Smooth muscle cell (in vitro differentiated cells): ENCODE measurements around the gene BABAM2. TPM values are rescaled to one million over a fixed set of nuclear protein-coding genes. Genes with fewer than 3 reads are reported as not detected.
"Not testable (repeated sequence)": the region's sequence is repeated elsewhere in the genome, so short reads cannot be mapped to it uniquely, and the experiment has no call there.

Source experiments
- DNase-seq: peaks from one replicate; lab custom pipeline; 2025; ENCODE audit not compliant: unreplicated experiment; lab: John Stamatoyannopoulos, UW
- H2AFZ ChIP-seq: fragments of 200-600 bp; sonication (generic); 2 replicates; pipeline ENCODE4 v1.6.0; 2016; ENCODE audit warnings: antibody characterized with exemption, low read depth, mild to moderate bottlenecking
- H3F3A ChIP-seq: fragments of 200-600 bp; sonication (generic); 2 replicates; pipeline ENCODE4 v1.6.0; 2017; ENCODE audit warnings: antibody characterized with exemption, low read depth
- H3K27ac ChIP-seq: fragments of 200-600 bp; sonication (generic); 2 replicates; pipeline ENCODE4 v1.5.1; 2016; ENCODE audit warnings: low read depth, mild to moderate bottlenecking
- H3K27me3 ChIP-seq: fragments of 200-600 bp; sonication (generic); 2 replicates; pipeline ENCODE4 v1.6.1; 2016; ENCODE audit warnings: low read depth, mild to moderate bottlenecking
- H3K36me3 ChIP-seq: fragments of 200-600 bp; sonication (generic); 2 replicates; pipeline ENCODE4 v1.5.1; 2016; ENCODE audit warnings: low read depth
- H3K4me1 ChIP-seq: fragments of 200-600 bp; sonication (generic); 2 replicates; pipeline ENCODE4 v1.5.1; 2016; ENCODE audit warnings: low read depth
- H3K4me2 ChIP-seq: fragments of 200-600 bp; sonication (generic); 2 replicates; pipeline ENCODE4 v1.6.0; 2016; ENCODE audit warnings: mild to moderate bottlenecking
- H3K4me3 ChIP-seq: fragments of 200-600 bp; sonication (generic); 2 replicates; pipeline ENCODE4 v1.5.1; 2016; ENCODE audit warnings: mild to moderate bottlenecking
- H3K79me2 ChIP-seq: fragments of 200-600 bp; sonication (generic); 2 replicates; pipeline ENCODE4 v1.6.0; 2016; ENCODE audit warnings: low read depth, mild to moderate bottlenecking
- H3K9ac ChIP-seq: fragments of 200-600 bp; sonication (generic); 2 replicates; pipeline ENCODE4 v1.6.0; 2016; ENCODE audit warnings: low read depth
- H3K9me3 ChIP-seq: fragments of 200-600 bp; sonication (generic); replicated peaks from 2 replicates; pipeline ENCODE4 v1.5.1; 2016; ENCODE audit warnings: low read depth
- H4K20me1 ChIP-seq: fragments of 200-600 bp; sonication (generic); 2 replicates; pipeline ENCODE4 v1.6.0; 2016; ENCODE audit warnings: low read depth
- CTCF ChIP-seq: fragments of 200-600 bp; sonication (generic); IDR thresholded peaks from 2 replicates; pipeline ENCODE4 v1.5.1; 2017; ENCODE audit warnings: borderline replicate concordance, mild to moderate bottlenecking, antibody characterized with exemption; ENCODE audit not compliant: insufficient read depth, poor library complexity, severe bottlenecking
- WGBS: methylation state at CpG from one replicate; pipeline ENCODE4 v1.1.7; 2016; ENCODE audit warnings: low lambda C conversion rate; 5-methylcytosine and 5-hydroxymethylcytosine counted together
- polyA plus RNA-seq: library from polyadenylated mRNA; unstranded; fragments of >200 nt; fragmentation: Nextera tagmentation; extraction: Ambion mirVana; gene quantifications from 2 replicates; pipeline ENCODE4 v1.2.1, GENCODE V29; 2016
- total RNA-seq: library from RNA; depleted of rRNA; stranded (reverse); fragments of >200 nt; gene quantifications from 2 replicates; pipeline ENCODE4 v1.2.3, GENCODE V29; 2014

Gene BABAM2
- total and polyA plus RNA-seq, 2 experiments from 2014 or later, result 26.5 to 29.1 TPM

- H2AFZ ChIP-seq, result no peak overlapping the region
- no peak for TF ChIP-seq CTCF
- no peaks in the 10 kb centered on the region for H3K79me2 ChIP-seq
- no peak overlapping the region for H3K4me3 ChIP-seq
- peaks cover 4% of the 10 kb centered on the region for H3K9me3 ChIP-seq
- no peak for DNase-seq
- no peaks in the 10 kb centered on the region for H3K36me3 ChIP-seq
- no peak overlapping the region for H3K27ac ChIP-seq
- H3K4me1 ChIP-seq, result no peaks in the 10 kb centered on the region
- H3K27me3 ChIP-seq, result no peaks in the 10 kb centered on the region
- no peak overlapping the region for H3K4me2 ChIP-seq
- no peaks in the 10 kb centered on the region for H3F3A ChIP-seq
- WGBS, result 93% methylated on average over 1 of the region's 1 CpG
- H4K20me1 ChIP-seq, result no peaks in the 10 kb centered on the region
- H3K9ac ChIP-seq, result no peak overlapping the region
Observed at GRCh38 chr2:27873091-27873490, 17.4 kb upstream of the BABAM2 start.

- WGBS, result 82% methylated on average over 9 of the region's 9 CpGs
- Histone ChIP-seq H3K4me1 (no peaks in the 10 kb centered on the region), H3K9ac (no peak overlapping the region), H2AFZ (no peak overlapping the region), H3K27ac (no peak overlapping the region), H3K4me3 (no peak overlapping the region), H4K20me1 (no peaks in the 10 kb centered on the region), H3F3A (no peaks in the 10 kb centered on the region), H3K4me2 (no peak overlapping the region), H3K27me3 (no peaks in the 10 kb centered on the region), H3K9me3 (peaks cover 4% of the 10 kb centered on the region), H3K36me3 (no peaks in the 10 kb centered on the region), H3K79me2 (no peaks in the 10 kb centered on the region)
- DNase-seq, result no peak
- TF ChIP-seq CTCF, result no peak
Observed at GRCh38 chr2:27875089-27875881, 15.2 kb upstream of the BABAM2 start.

GRCh38 chr2:27878825-27879224 lies 11.7 kb upstream of the BABAM2 start:
- H2AFZ ChIP-seq, result no peak overlapping the region
- no peak overlapping the region for H3K9ac ChIP-seq
- no peak for TF ChIP-seq CTCF
- no peak for DNase-seq
- no peak overlapping the region for H3K4me2 ChIP-seq
- H4K20me1 ChIP-seq, result no peaks in the 10 kb centered on the region
- peaks cover 3% of the 10 kb centered on the region for H3K36me3 ChIP-seq
- H3K9me3 ChIP-seq, result peaks cover 4% of the 10 kb centered on the region
- no peak overlapping the region for H3K4me3 ChIP-seq
- 82% methylated on average over 2 of the region's 2 CpGs for WGBS
- H3K27ac ChIP-seq, result no peak overlapping the region
- no peaks in the 10 kb centered on the region for H3K79me2 ChIP-seq
- no peaks in the 10 kb centered on the region for H3K27me3 ChIP-seq
- no peaks in the 10 kb centered on the region for H3F3A ChIP-seq
- no peaks in the 10 kb centered on the region for H3K4me1 ChIP-seq

GRCh38 chr2:27881815-27882583 lies 8.5 kb upstream of the BABAM2 start:
- DNase-seq, H3K27me3 ChIP-seq, H3F3A ChIP-seq, H4K20me1 ChIP-seq, H3K79me2 ChIP-seq, H3K27ac ChIP-seq, H2AFZ ChIP-seq, H3K4me2 ChIP-seq, H3K9me3 ChIP-seq, H3K4me1 ChIP-seq, H3K36me3 ChIP-seq, H3K9ac ChIP-seq, H3K4me3 ChIP-seq: not testable (repeated sequence)
- WGBS, result 89% methylated on average over 4 of the region's 4 CpGs

GRCh38 chr2:27882584-27882922 lies 8.0 kb upstream of the BABAM2 start:
- WGBS, result 81% methylated on average over 1 of the region's 1 CpG

More at GRCh38 chr2:27882584-27882922, 8.0 kb upstream of the BABAM2 start:
- H3K36me3 ChIP-seq, H2AFZ ChIP-seq, H3K4me1 ChIP-seq, H3F3A ChIP-seq, DNase-seq, H3K9me3 ChIP-seq, H4K20me1 ChIP-seq, H3K27ac ChIP-seq, H3K4me2 ChIP-seq, H3K27me3 ChIP-seq, H3K9ac ChIP-seq, H3K79me2 ChIP-seq, H3K4me3 ChIP-seq: not testable (repeated sequence)
